HCT116 (cell line): ENCODE measurements around the gene FGF11. TPM values are rescaled to one million over a fixed set of nuclear protein-coding genes. Genes with fewer than 3 reads are reported as not detected.

ENCODE experiments used
- ATAC-seq: fragments of 200-7000 bp; cut with Tn5 transposase; 2 replicates; pipeline ENCODE4 v1.9.1; 2020; ENCODE audit warnings: mild to moderate bottlenecking, moderate library complexity
- BruUV-seq: library from RNA; stranded (reverse); fragments of 400-500 nt; replicated peaks from 2 replicates; lab custom pipeline; 2021; lab: Mats Ljungman, UMichigan
- CTCF ChIA-PET: fragments of 300-600 bp; sonication (Branson Sonifier 250); formaldehyde crosslinking; loops from one replicate; lab custom pipeline; 2021; ENCODE audit warnings: antibody characterized with exemption; lab: Charles Lee
- POLR2A ChIA-PET: fragments of 300-600, 350-600 bp; sonication (Branson Sonifier 250); formaldehyde crosslinking; loops from one replicate; lab custom pipeline; 2021; ENCODE audit warnings: antibody characterized with exemption; lab: Charles Lee
- RAD21 ChIA-PET, 2 experiments: fragments of 300-600 bp; sonication (Branson Sonifier 250); formaldehyde crosslinking; loops; one replicate each; lab custom pipeline; 2023; ENCODE audit warnings: low total read pairs in 2 of 2; ENCODE audit not compliant: uncharacterized antibody in 2 of 2, unreplicated experiment in 2 of 2, low non-redundant PET in 1 of 2; lab: Charles Lee
- DNase-seq: peaks from one replicate; pipeline ENCODE4 v3.0.0-alpha.2; 2010; ENCODE audit warnings: low read depth, low spot score
- H2AFZ ChIP-seq: fragments of 200-600 bp; shearing (Covaris generic), sonication (generic); 2 replicates; pipeline ENCODE4 v1.6.1; 2017; ENCODE audit warnings: low read depth, mixed run types, mixed read lengths, antibody characterized with exemption, low read length; ENCODE audit not compliant: poor library complexity, severe bottlenecking
- H3K27ac ChIP-seq: 2 replicates; pipeline ENCODE4 v1.5.1; 2012; ENCODE audit warnings: low read depth, low read length
- H3K27me3 ChIP-seq: fragments of 200-600 bp; sonication (generic); 2 replicates; pipeline ENCODE4 v1.6.1; 2016; ENCODE audit warnings: mixed run types, low read length, mixed read lengths; ENCODE audit not compliant: insufficient read depth
- H3K36me3 ChIP-seq, 2 experiments: fragments of 200-500 bp in 1 of 2; fragments of 200-600 bp in 1 of 2; sonication (Bioruptor generic) in 1 of 2; sonication (generic) in 1 of 2; 2 replicates each; pipeline versions ENCODE4 v1.5.1 to v1.6.1; 2014 to 2016; ENCODE audit warnings: low read length in 2 of 2, inconsistent platforms in 1 of 2, mixed read lengths in 1 of 2, mixed run types in 1 of 2; ENCODE audit not compliant: insufficient read depth in 2 of 2, control insufficient read depth in 1 of 2
- H3K4me1 ChIP-seq, 2 experiments: fragments of 200-600 bp in 1 of 2; sonication (generic) in 1 of 2; 2 replicates each; pipeline versions ENCODE4 v1.5.1 to v1.6.1; 2012 to 2017; ENCODE audit warnings: low read length in 2 of 2, inconsistent platforms in 1 of 2, mild to moderate bottlenecking in 1 of 2, mixed read lengths in 1 of 2, mixed run types in 1 of 2, moderate library complexity in 1 of 2; ENCODE audit not compliant: insufficient read depth in 2 of 2, control insufficient read depth in 1 of 2
- H3K4me2 ChIP-seq: fragments of 200-600 bp; sonication (generic); 2 replicates; pipeline ENCODE4 v1.6.1; 2017; ENCODE audit warnings: mixed run types, low read length, mixed read lengths
- H3K4me3 ChIP-seq, 2 experiments: fragments of 200-600 bp in 1 of 2; sonication (generic) in 1 of 2; replicated peaks in 1 of 2; 2 replicates each; pipeline ENCODE4 v1.5.1; 2011 to 2016; ENCODE audit warnings: low read length in 2 of 2, control low read depth in 1 of 2, low read depth in 1 of 2, mild to moderate bottlenecking in 1 of 2, mixed read lengths in 1 of 2, mixed run types in 1 of 2
- H3K79me2 ChIP-seq: fragments of 200-600 bp; sonication (generic); 2 replicates; pipeline ENCODE4 v1.6.1; 2017; ENCODE audit warnings: mild to moderate bottlenecking, mixed run types, low read length, moderate library complexity, mixed read lengths; ENCODE audit not compliant: insufficient read depth
- H3K9ac ChIP-seq: fragments of 200-600 bp; sonication (generic); 2 replicates; pipeline ENCODE4 v1.6.1; 2016; ENCODE audit warnings: low read length, mixed read lengths
- H3K9me2 ChIP-seq: fragments of 200-600 bp; sonication (generic), shearing (Covaris generic); 2 replicates; pipeline ENCODE4 v1.6.1; 2017; ENCODE audit warnings: mixed run types, mild to moderate bottlenecking, moderate library complexity; ENCODE audit not compliant: insufficient read depth
- H3K9me3 ChIP-seq, 2 experiments: fragments of 200-500 bp in 1 of 2; fragments of 200-600 bp in 1 of 2; sonication (Bioruptor generic) in 1 of 2; sonication (generic) in 1 of 2; 2 replicates each; pipeline ENCODE4 v1.6.1; 2014 to 2017; ENCODE audit warnings: low read length in 2 of 2, mixed read lengths in 2 of 2, inconsistent platforms in 1 of 2, low read depth in 1 of 2, mild to moderate bottlenecking in 1 of 2, mixed run types in 1 of 2, moderate library complexity in 1 of 2; ENCODE audit not compliant: control insufficient read depth in 1 of 2, insufficient read depth in 1 of 2
- H4K20me1 ChIP-seq: fragments of 200-600 bp; sonication (generic), shearing (Covaris generic); 2 replicates; pipeline ENCODE4 v1.6.1; 2017; ENCODE audit warnings: mixed run types, mild to moderate bottlenecking, moderate library complexity; ENCODE audit not compliant: insufficient read depth
- CBX3 ChIP-seq: IDR thresholded peaks from 2 replicates; pipeline ENCODE4 v1.6.1; 2012; ENCODE audit warnings: low read depth
- CEBPB ChIP-seq: IDR thresholded peaks from 2 replicates; pipeline ENCODE4 v1.6.1; 2012; ENCODE audit warnings: low read depth
- EGR1 ChIP-seq: IDR thresholded peaks from 2 replicates; pipeline ENCODE4 v1.6.1; 2012; ENCODE audit warnings: low read depth
- ELF1 ChIP-seq: IDR thresholded peaks from 2 replicates; pipeline ENCODE4 v1.6.1; 2012; ENCODE audit warnings: low read depth, borderline replicate concordance
- EZH2 ChIP-seq: fragments of 200-600 bp; sonication (generic); IDR thresholded peaks from 2 replicates; pipeline ENCODE4 v1.6.1; 2017; ENCODE audit warnings: antibody characterized with exemption, mixed run types
- EZH2phosphoT487 ChIP-seq: fragments of 200-600 bp; IDR thresholded peaks from 2 replicates; pipeline ENCODE4 v1.6.1; 2018; ENCODE audit warnings: antibody characterized with exemption, borderline replicate concordance
- FOSL1 ChIP-seq: IDR thresholded peaks from 2 replicates; pipeline ENCODE4 v1.6.1; 2012; ENCODE audit warnings: low read depth
- JUND ChIP-seq: IDR thresholded peaks from 2 replicates; pipeline ENCODE4 v1.6.1; 2012
- POLR2A ChIP-seq: IDR thresholded peaks from 2 replicates; pipeline ENCODE4 v1.7.0; 2011; ENCODE audit warnings: borderline replicate concordance; ENCODE audit not compliant: insufficient read depth, insufficient read length; ENCODE audit errors: extremely low read depth
- POLR2AphosphoS5 ChIP-seq: IDR thresholded peaks from 2 replicates; pipeline ENCODE4 v1.6.1; 2011; ENCODE audit warnings: mild to moderate bottlenecking, low read depth, low read length, moderate library complexity
- SIN3A ChIP-seq: IDR thresholded peaks from 2 replicates; pipeline ENCODE4 v1.6.1; 2012; ENCODE audit warnings: low read depth
- SRF ChIP-seq: IDR thresholded peaks from 2 replicates; pipeline ENCODE4 v1.6.1; 2012; ENCODE audit warnings: low read depth
- TCF7L2 ChIP-seq: IDR thresholded peaks from 2 replicates; pipeline ENCODE4 v1.7.0; 2011; ENCODE audit warnings: borderline replicate concordance, inconsistent platforms; ENCODE audit not compliant: insufficient read depth, insufficient read length; ENCODE audit errors: extremely low read depth
- YY1 ChIP-seq: IDR thresholded peaks from 2 replicates; pipeline ENCODE4 v1.6.1; 2011; ENCODE audit warnings: low read length, low read depth, moderate library complexity, mild to moderate bottlenecking; ENCODE audit not compliant: insufficient replicate concordance; ENCODE audit errors: extremely low read depth
- ZFX ChIP-seq: fragments of 450-650 bp; IDR thresholded peaks from 2 replicates; pipeline ENCODE4 v1.6.1; 2017
- ZNF274 ChIP-seq: fragments of 200-500 bp; sonication (Bioruptor generic); IDR thresholded peaks from 2 replicates; pipeline ENCODE4 v1.6.1; 2014; ENCODE audit warnings: mild to moderate bottlenecking, low read depth, low read length, inconsistent platforms
- intact Hi-C: fragments of 100-400 bp; cut with micrococcal nuclease; formaldehyde crosslinking; loops from 2 replicates; pipeline ENCODE4 v1.10.0; 2022
- total RNA-seq: library from RNA; stranded (reverse); gene quantifications from one replicate; pipeline ENCODE4 v1.2.1, GENCODE V29; 2021; ENCODE audit not compliant: unreplicated experiment
- TF ChIP-seq, protein P1 (sequence below): IDR thresholded peaks from 2 replicates; pipeline ENCODE4 v1.6.1; 2012; ENCODE audit warnings: low read depth
- TF ChIP-seq, protein P2 (sequence below): IDR thresholded peaks from 2 replicates; pipeline ENCODE4 v1.6.1; 2012
- TF ChIP-seq, protein P3 (sequence below), 3 experiments: fragments of 200-600 bp in 1 of 3; sonication (generic) in 1 of 3; IDR thresholded peaks in 2 of 3; conservative IDR thresholded peaks in 1 of 3; 2 replicates each; pipeline ENCODE4 v1.5.1; 2012 to 2017; ENCODE audit warnings: low read depth in 2 of 3, low read length in 2 of 3, antibody characterized with exemption in 1 of 3, borderline replicate concordance in 1 of 3, control low read depth in 1 of 3, mild to moderate bottlenecking in 1 of 3, mixed read lengths in 1 of 3, mixed run types in 1 of 3, moderate library complexity in 1 of 3; ENCODE audit not compliant: insufficient read depth in 1 of 3

FGF11 gene
- total RNA-seq, 1 experiment from 2014 or later = 6.1 TPM

DNA sequence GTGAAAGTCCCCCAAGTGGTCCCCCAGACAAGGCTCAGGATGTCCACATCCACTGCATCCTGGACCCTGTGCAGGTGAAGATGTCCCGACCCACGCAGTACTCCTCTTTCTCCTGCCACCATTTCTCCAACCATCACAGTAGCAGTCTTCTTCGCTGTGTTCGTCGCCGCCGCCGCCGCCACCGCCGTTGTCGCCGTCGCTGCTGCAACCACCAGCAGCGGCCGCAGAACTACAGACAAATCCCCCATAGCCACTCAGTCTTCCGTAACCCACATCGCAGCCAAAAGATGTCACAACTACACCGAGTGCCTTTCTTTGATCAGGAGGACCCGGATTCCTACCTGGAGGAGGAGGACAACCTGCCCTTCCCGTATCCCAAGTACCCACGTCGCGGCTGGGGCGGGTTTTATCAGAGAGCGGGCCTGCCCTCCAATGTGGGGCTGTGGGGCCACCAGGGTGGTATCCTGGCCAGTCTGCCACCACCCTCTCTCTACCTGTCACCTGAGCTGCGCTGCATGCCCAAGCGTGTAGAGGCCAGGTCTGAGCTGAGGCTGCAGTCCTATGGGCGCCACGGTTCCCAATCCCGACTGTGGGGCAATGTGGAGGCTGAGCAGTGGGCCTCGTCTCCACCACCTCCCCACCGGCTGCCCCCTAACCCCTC, 13.0 kb upstream of the FGF11 start:
- RAD21 ChIA-PET = no interaction called here
- TF ChIP-seq YY1 = no peak
- no peak for TF ChIP-seq POLR2A
- no peak for TF ChIP-seq ELF1
- TF ChIP-seq JUND = no peak
- TF ChIP-seq ZFX = no peak
- TF ChIP-seq ZNF274 = no peak
- no peak for TF ChIP-seq EZH2phosphoT487
- TF ChIP-seq POLR2AphosphoS5 = no peak
- no peak for TF ChIP-seq EGR1
- TF ChIP-seq, protein P1, sequence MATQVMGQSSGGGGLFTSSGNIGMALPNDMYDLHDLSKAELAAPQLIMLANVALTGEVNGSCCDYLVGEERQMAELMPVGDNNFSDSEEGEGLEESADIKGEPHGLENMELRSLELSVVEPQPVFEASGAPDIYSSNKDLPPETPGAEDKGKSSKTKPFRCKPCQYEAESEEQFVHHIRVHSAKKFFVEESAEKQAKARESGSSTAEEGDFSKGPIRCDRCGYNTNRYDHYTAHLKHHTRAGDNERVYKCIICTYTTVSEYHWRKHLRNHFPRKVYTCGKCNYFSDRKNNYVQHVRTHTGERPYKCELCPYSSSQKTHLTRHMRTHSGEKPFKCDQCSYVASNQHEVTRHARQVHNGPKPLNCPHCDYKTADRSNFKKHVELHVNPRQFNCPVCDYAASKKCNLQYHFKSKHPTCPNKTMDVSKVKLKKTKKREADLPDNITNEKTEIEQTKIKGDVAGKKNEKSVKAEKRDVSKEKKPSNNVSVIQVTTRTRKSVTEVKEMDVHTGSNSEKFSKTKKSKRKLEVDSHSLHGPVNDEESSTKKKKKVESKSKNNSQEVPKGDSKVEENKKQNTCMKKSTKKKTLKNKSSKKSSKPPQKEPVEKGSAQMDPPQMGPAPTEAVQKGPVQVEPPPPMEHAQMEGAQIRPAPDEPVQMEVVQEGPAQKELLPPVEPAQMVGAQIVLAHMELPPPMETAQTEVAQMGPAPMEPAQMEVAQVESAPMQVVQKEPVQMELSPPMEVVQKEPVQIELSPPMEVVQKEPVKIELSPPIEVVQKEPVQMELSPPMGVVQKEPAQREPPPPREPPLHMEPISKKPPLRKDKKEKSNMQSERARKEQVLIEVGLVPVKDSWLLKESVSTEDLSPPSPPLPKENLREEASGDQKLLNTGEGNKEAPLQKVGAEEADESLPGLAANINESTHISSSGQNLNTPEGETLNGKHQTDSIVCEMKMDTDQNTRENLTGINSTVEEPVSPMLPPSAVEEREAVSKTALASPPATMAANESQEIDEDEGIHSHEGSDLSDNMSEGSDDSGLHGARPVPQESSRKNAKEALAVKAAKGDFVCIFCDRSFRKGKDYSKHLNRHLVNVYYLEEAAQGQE = no peak
- no peak for TF ChIP-seq SRF
- TF ChIP-seq EZH2 = no peak
- TF ChIP-seq, protein P2, sequence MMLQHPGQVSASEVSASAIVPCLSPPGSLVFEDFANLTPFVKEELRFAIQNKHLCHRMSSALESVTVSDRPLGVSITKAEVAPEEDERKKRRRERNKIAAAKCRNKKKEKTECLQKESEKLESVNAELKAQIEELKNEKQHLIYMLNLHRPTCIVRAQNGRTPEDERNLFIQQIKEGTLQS = no peak
- TF ChIP-seq, protein P3, sequence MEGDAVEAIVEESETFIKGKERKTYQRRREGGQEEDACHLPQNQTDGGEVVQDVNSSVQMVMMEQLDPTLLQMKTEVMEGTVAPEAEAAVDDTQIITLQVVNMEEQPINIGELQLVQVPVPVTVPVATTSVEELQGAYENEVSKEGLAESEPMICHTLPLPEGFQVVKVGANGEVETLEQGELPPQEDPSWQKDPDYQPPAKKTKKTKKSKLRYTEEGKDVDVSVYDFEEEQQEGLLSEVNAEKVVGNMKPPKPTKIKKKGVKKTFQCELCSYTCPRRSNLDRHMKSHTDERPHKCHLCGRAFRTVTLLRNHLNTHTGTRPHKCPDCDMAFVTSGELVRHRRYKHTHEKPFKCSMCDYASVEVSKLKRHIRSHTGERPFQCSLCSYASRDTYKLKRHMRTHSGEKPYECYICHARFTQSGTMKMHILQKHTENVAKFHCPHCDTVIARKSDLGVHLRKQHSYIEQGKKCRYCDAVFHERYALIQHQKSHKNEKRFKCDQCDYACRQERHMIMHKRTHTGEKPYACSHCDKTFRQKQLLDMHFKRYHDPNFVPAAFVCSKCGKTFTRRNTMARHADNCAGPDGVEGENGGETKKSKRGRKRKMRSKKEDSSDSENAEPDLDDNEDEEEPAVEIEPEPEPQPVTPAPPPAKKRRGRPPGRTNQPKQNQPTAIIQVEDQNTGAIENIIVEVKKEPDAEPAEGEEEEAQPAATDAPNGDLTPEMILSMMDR (IDR thresholded peaks at IDR 0.05 in 2 of 3, conservative IDR thresholded peaks at IDR 0.05 in 1 of 3; ENCODE audit: borderline replicate concordance in 1 of 3, insufficient read depth in 1 of 3, low read depth in 2 of 3, low read length in 2 of 3) = no peak
- TF ChIP-seq FOSL1 = no peak
- TF ChIP-seq TCF7L2 = no peak
- no peak for TF ChIP-seq CEBPB
- no peak for TF ChIP-seq SIN3A
- no peak for TF ChIP-seq CBX3
- no peak overlapping the region for H3K4me2 ChIP-seq
- BruUV-seq = no TSS peak
- no peak overlapping the region for H3K4me3 ChIP-seq
- POLR2A ChIA-PET = no interaction called here
- intact Hi-C loops = no loop called here
- no peaks in the 10 kb centered on the region for H4K20me1 ChIP-seq
- no peak overlapping the region for H3K9ac ChIP-seq
- H3K27me3 ChIP-seq = no peaks in the 10 kb centered on the region
- no peaks in the 10 kb centered on the region for H3K9me2 ChIP-seq
- no peaks in the 10 kb centered on the region for H3K4me1 ChIP-seq
- DNase-seq (no peak), ATAC-seq (no peak)
- no peak overlapping the region for H3K27ac ChIP-seq
- H3K36me3 ChIP-seq = no peaks in the 10 kb centered on the region
- CTCF ChIA-PET = no interaction called here
- H3K9me3 ChIP-seq = no peaks in the 10 kb centered on the region
- no peak overlapping the region for H2AFZ ChIP-seq
- no peaks in the 10 kb centered on the region for H3K79me2 ChIP-seq
